Small intestine (tissue), 7 donors: ENCODE measurements around the gene FAM135A. TPM values are rescaled to one million over a fixed set of nuclear protein-coding genes. Genes with fewer than 3 reads are reported as not detected.

Experiments used
- DNase-seq, 2 donors: peaks; one replicate each; pipeline versions ENCODE4 v3.0.0 to v3.0.0-alpha.2; 2013
- FAIRE-seq: peaks from 2 replicates; lab custom pipeline; 2012; peaks lifted over from hg19 to GRCh38; lab: Jason Lieb, UNC
- H3K27ac ChIP-seq, 3 donors: one replicate each; pipeline ENCODE4 v1.5.1; 2013; ENCODE audit warnings: low read length in 2 of 3, mild to moderate bottlenecking in 2 of 3, control low read depth in 1 of 3, inconsistent platforms in 1 of 3, low read depth in 1 of 3, moderate library complexity in 1 of 3
- H3K27me3 ChIP-seq, 3 donors: one replicate each; pipeline ENCODE4 v1.6.1; 2013; ENCODE audit warnings: low read length in 3 of 3, inconsistent platforms in 1 of 3; ENCODE audit not compliant: control insufficient read depth in 3 of 3, insufficient read depth in 3 of 3
- H3K36me3 ChIP-seq, 3 donors: one replicate each; pipeline ENCODE4 v1.6.1; 2013; ENCODE audit warnings: low read length in 3 of 3, inconsistent platforms in 1 of 3, low read depth in 1 of 3, mild to moderate bottlenecking in 1 of 3, moderate library complexity in 1 of 3; ENCODE audit not compliant: control insufficient read depth in 3 of 3, insufficient read depth in 2 of 3
- H3K4me1 ChIP-seq, 3 donors: one replicate each; pipeline ENCODE4 v1.6.1; 2013; ENCODE audit warnings: low read length in 2 of 3, inconsistent platforms in 1 of 3, low read depth in 1 of 3, mild to moderate bottlenecking in 1 of 3, moderate library complexity in 1 of 3; ENCODE audit not compliant: control insufficient read depth in 3 of 3, insufficient read depth in 2 of 3
- H3K4me3 ChIP-seq, 3 donors: one replicate each; pipeline ENCODE4 v1.5.1; 2013; ENCODE audit warnings: low read length in 3 of 3, control low read depth in 1 of 3, inconsistent platforms in 1 of 3, low read depth in 1 of 3, mild to moderate bottlenecking in 1 of 3, moderate library complexity in 1 of 3
- H3K9me3 ChIP-seq, 2 donors: one replicate each; pipeline ENCODE4 v1.6.1; 2013; ENCODE audit warnings: low read depth in 1 of 2, low read length in 1 of 2; ENCODE audit not compliant: control insufficient read depth in 2 of 2, insufficient read depth in 1 of 2
- WGBS, 3 donors: extraction: QIAGEN DNeasy Blood & Tissue Kit; methylation state at CpG; one replicate each; pipeline ENCODE4 v1.1.7; 2013; 5-methylcytosine and 5-hydroxymethylcytosine counted together
- polyA plus RNA-seq, 4 donors: library from polyadenylated mRNA; stranded (reverse) in 3 of 4; unstranded in 1 of 4; fragments of 200-250 nt in 3 of 4; fragments of 120-200 nt in 1 of 4; gene quantifications; one replicate each; pipeline versions ENCODE4 v1.2.1 to v1.2.3, GENCODE V29; 2013
- donor health status: healthy with polysubstance abuse.
- donor health status: control.
- donor health status: control.
- donor health status: Bipolar disorder and iron deficiency.
- donor health status: healthy.

Gene FAM135A
- polyA plus RNA-seq, 4 donors = 17.4 to 78.0 (median 41.8) TPM

- Histone ChIP-seq H3K4me1 (peaks cover 0 to 2% (median 0%) of the 10 kb centered on the region in 3 donors), H3K36me3 (peaks cover 0 to 3% (median 0%) of the 10 kb centered on the region in 3 donors)
- FAIRE-seq = no peak
Measured at GRCh38 chr6:70566751-70567382, 153.6 kb downstream of the FAM135A start, which contains the start of gene SDHAF4. Gene SDHAF4, plus strand, starts transcription at chr6:70566930. Its CDS starts 11 bp downstream, at chr6:70566941.

DNA sequence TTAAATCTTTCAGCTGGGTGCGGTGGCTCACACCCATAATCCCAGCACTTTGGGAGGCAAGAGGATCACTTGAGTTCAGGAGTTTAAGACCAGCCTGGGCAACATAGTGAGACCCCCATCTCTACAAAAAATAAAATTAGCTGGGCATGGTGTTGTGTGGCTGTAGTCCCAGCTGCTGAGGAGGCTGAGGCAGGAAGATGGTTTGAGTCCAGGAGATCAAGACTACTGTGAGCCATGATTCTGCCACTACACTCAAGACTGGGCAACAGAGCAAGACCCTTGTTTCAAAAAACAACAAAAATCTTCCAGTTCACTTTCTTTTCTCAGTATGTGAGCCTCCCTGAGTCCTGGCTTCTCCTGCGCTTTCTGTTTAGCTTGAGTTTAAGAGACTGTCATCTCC is 161.3 kb downstream of the FAM135A start:
- H3K27me3 ChIP-seq = no peaks in the 10 kb centered on the region
- H3K27ac ChIP-seq = no peak overlapping the region
- FAIRE-seq = no peak
- H3K4me1 ChIP-seq = no peaks in the 10 kb centered on the region
- H3K36me3 ChIP-seq = no peaks in the 10 kb centered on the region
- H3K9me3 ChIP-seq = no peaks in the 10 kb centered on the region
- WGBS, 3 donors = 94 to 100% (median 96%) methylated on average over 2 of the region's 2 CpGs
- no peak for DNase-seq
- no peak overlapping the region for H3K4me3 ChIP-seq

More at GRCh38 chr6:70566751-70567382, 153.6 kb downstream of the FAM135A start, which contains the start of gene SDHAF4:
- DNase-seq = peak; percentile 94 to 96
- Histone ChIP-seq H3K9me3 (no peaks in the 10 kb centered on the region), H3K27ac (peak within 1 kb of the TSS; percentile 70 to 87 (median 79)), H3K4me3 (peak within 1 kb of the TSS; percentile 69 to 93 (median 87)), H3K27me3 (no peaks in the 10 kb centered on the region)
- WGBS, 3 donors = 0% methylated on average over 47 to 49 of the region's 49 CpGs

DNA sequence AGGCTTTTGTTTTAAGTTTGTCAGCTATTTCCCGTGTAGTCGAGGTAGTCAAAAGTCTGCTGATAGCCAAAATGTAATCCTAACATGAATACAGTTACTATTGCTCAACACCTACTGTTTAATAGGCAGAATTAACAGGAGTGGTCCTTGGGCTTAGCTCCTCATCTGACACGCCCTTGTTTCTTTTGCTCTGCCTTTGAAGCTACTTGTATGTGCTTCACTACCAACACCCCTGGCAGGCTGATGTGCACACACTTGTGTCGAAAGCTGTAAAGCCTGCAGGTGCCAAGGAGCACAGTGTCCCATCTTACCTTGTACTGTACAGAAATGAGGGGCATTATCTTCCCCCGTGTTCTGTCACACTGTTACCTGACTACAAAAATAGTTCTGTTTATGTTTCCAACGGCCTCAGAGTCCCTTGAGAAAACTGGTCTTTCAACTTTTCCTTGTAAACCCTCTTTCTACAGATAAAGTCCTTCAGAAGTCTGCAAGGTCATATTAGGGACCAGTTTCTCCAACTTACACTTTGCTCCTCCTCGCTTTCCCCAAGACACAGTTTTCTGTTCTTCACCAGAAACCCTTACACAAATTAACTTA is 162.7 kb downstream of the FAM135A start:
- no peak for FAIRE-seq
- 21 to 57% (median 41%) methylated on average over 7 of the region's 7 CpGs for WGBS, 3 donors
- no peak overlapping the region for H3K4me3 ChIP-seq
- no peaks in the 10 kb centered on the region for H3K4me1 ChIP-seq
- no peaks in the 10 kb centered on the region for H3K9me3 ChIP-seq
- peak in 1 of 2 donors; percentile 24 for DNase-seq
- no peak overlapping the region for H3K27ac ChIP-seq
- no peaks in the 10 kb centered on the region for H3K27me3 ChIP-seq
- H3K36me3 ChIP-seq = peaks cover 0 to 3% (median 0%) of the 10 kb centered on the region in 3 donors

DNA sequence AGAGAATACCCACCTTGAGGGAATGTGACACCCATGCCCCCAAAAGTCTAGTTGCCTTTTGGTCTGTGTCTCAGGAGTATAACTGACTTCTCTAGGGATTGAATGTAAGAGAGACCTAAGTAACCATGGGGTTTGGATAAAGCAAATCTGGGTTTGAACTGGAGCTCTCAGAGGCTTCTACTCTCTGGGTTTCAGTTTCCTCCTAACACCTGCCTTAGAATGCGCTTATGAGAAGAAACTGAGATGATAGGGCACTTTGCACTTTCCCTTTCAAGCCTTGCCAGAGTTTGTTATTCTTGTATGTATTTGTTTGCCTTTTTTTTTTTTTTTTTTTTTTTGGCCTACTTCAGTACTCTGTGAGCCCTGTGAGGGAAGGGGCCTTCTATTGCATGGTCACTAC is 172.8 kb downstream of the FAM135A start:
- Histone ChIP-seq H3K4me1 (no peaks in the 10 kb centered on the region), H3K36me3 (peaks cover 0 to 24% (median 9%) of the 10 kb centered on the region in 3 donors), H3K4me3 (no peak overlapping the region), H3K9me3 (no peaks in the 10 kb centered on the region), H3K27me3 (no peaks in the 10 kb centered on the region), H3K27ac (no peak overlapping the region)
- 38 to 65% (median 57%) methylated on average over 1 of the region's 1 CpG for WGBS, 3 donors
- DNase-seq (no peak), FAIRE-seq (no peak)

GRCh38 chr6:70590400-70590799 is 177.1 kb downstream of the FAM135A start:
- Histone ChIP-seq H3K4me3 (no peak overlapping the region), H3K27ac (no peak overlapping the region), H3K27me3 (no peaks in the 10 kb centered on the region), H3K9me3 (peaks cover 1 to 6% of the 10 kb centered on the region in 2 donors), H3K36me3 (peaks cover 0 to 11% (median 1%) of the 10 kb centered on the region in 3 donors), H3K4me1 (no peaks in the 10 kb centered on the region)
- FAIRE-seq (no peak), DNase-seq (no peak)

DNA sequence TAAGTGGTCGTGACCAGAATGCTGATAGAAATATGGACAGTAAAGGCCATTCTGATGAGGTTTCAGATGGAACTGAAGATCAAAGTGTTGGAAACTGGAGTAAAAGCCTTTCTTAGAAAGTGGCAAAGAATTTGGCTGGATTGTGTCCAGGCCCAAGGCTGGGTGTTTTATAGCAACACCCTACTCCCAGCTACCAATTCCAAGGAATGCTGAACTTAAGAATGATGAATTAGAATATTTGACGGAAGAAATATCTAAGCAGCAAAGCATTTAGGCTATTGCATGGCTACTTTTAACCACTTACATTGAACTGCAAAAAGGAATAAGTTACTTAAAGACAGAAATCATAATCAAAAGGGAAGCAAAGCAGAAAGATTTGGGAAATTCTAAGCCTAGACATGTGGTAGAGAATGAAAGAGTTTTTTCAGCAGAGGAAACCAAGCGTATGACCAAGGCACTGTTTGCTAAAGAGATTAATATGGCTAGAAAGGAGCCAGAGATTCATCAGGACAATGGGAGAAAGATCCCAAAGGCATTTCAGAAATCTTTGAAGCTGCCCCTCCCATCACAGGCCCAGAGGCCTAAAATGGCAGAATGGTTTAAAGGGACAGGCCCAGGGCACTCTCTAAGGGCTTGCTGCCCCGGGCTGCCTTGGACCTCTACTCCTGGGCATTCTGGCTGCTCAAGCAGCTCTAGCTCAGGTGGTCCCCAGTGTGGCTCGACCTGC is 179.2 kb downstream of the FAM135A start:
- FAIRE-seq (no peak), DNase-seq (no peak)
- H3K9me3 ChIP-seq = peaks cover 1 to 6% of the 10 kb centered on the region in 2 donors
- peaks cover 0 to 11% (median 0%) of the 10 kb centered on the region in 3 donors for H3K36me3 ChIP-seq
- no peak overlapping the region for H3K4me3 ChIP-seq
- H3K27me3 ChIP-seq = no peaks in the 10 kb centered on the region
- WGBS, 3 donors = 65 to 83% (median 80%) methylated on average over 5 of the region's 5 CpGs
- H3K27ac ChIP-seq = no peak overlapping the region
- H3K4me1 ChIP-seq = no peaks in the 10 kb centered on the region

- Histone ChIP-seq H3K27me3 (no peaks in the 10 kb centered on the region), H3K27ac (no peak overlapping the region), H3K4me3 (no peak overlapping the region), H3K9me3 (peaks cover 1 to 6% of the 10 kb centered on the region in 2 donors), H3K4me1 (no peaks in the 10 kb centered on the region), H3K36me3 (peaks cover 0 to 10% (median 0%) of the 10 kb centered on the region in 3 donors)
- 92 to 96% (median 96%) methylated on average over 3 of the region's 3 CpGs for WGBS, 3 donors
- FAIRE-seq (no peak), DNase-seq (no peak)
Measured at GRCh38 chr6:70593118-70593486, 179.8 kb downstream of the FAM135A start.

GRCh38 chr6:70599187-70599586 is 185.9 kb downstream of the FAM135A start:
- Histone ChIP-seq H3K27me3 (no peaks in the 10 kb centered on the region), H3K9me3 (peaks cover 1 to 10% of the 10 kb centered on the region in 2 donors), H3K4me3 (no peak overlapping the region), H3K27ac (no peak overlapping the region), H3K36me3 (no peaks in the 10 kb centered on the region), H3K4me1 (no peaks in the 10 kb centered on the region)
- WGBS, 3 donors = 53 to 59% (median 54%) methylated on average over 4 of the region's 4 CpGs
- FAIRE-seq (no peak), DNase-seq (no peak)
